CD14-positive monocyte (primary cell): ENCODE measurements around the gene LECT2. TPM values are rescaled to one million over a fixed set of nuclear protein-coding genes. Genes with fewer than 3 reads are reported as not detected.

Source experiments
- DNase-seq, 3 donors: peaks; one replicate each; pipeline ENCODE4 v3.0.0-alpha.2; 2011 to 2022
- H2AFZ ChIP-seq: 2 replicates; pipeline ENCODE4 v1.6.0; 2012; ENCODE audit warnings: mild to moderate bottlenecking, low read depth, low read length, inconsistent platforms; ENCODE audit not compliant: insufficient read depth, poor library complexity, severe bottlenecking
- H3K27ac ChIP-seq, 2 donors: 1 replicate in 1 of 2; 2 replicates in 1 of 2; pipeline ENCODE4 v1.5.1; 2012 to 2013; ENCODE audit warnings: low read length in 2 of 2, control low read depth in 1 of 2, inconsistent platforms in 1 of 2, low read depth in 1 of 2, mild to moderate bottlenecking in 1 of 2
- H3K27me3 ChIP-seq, 2 donors: one replicate each; pipeline versions ENCODE4 v1.6.0 to v1.6.1; 2011 to 2013; ENCODE audit warnings: low read length in 2 of 2; ENCODE audit not compliant: control insufficient read depth in 2 of 2, insufficient read depth in 2 of 2
- H3K36me3 ChIP-seq, 2 donors: replicated peaks in 1 of 2; 1 replicate in 1 of 2; 2 replicates in 1 of 2; pipeline versions ENCODE4 v1.5.1 to v1.6.1; 2012 to 2013; ENCODE audit warnings: low read length in 2 of 2, control low read depth in 1 of 2, inconsistent platforms in 1 of 2, mild to moderate bottlenecking in 1 of 2; ENCODE audit not compliant: insufficient read depth in 2 of 2, control insufficient read depth in 1 of 2
- H3K4me1 ChIP-seq, 2 donors: 1 replicate in 1 of 2; 2 replicates in 1 of 2; pipeline versions ENCODE4 v1.5.1 to v1.6.1; 2012 to 2013; ENCODE audit warnings: low read length in 2 of 2, control low read depth in 1 of 2, inconsistent platforms in 1 of 2, mild to moderate bottlenecking in 1 of 2, moderate library complexity in 1 of 2; ENCODE audit not compliant: insufficient read depth in 2 of 2, control insufficient read depth in 1 of 2
- H3K4me2 ChIP-seq: replicated peaks from 2 replicates; pipeline ENCODE3; 2012; ENCODE audit warnings: low read length, moderate library complexity, mild to moderate bottlenecking; ENCODE audit not compliant: poor library complexity, severe bottlenecking; ENCODE audit errors: extremely low read depth
- H3K4me3 ChIP-seq, 3 experiments: fragments of 200-600 bp in 1 of 3; sonication (generic) in 1 of 3; replicated peaks in 1 of 3; 1 replicate in 2 of 3; 2 replicates in 1 of 3; pipeline ENCODE4 v1.5.1; 2011 to 2013; ENCODE audit warnings: low read length in 3 of 3, mild to moderate bottlenecking in 3 of 3, control low read depth in 2 of 3, low read depth in 2 of 3, inconsistent platforms in 1 of 3, moderate library complexity in 1 of 3
- H3K79me2 ChIP-seq: 2 replicates; pipeline ENCODE4 v1.6.0; 2012; ENCODE audit warnings: mild to moderate bottlenecking, control low read depth, inconsistent platforms, low read length, moderate library complexity; ENCODE audit not compliant: insufficient read depth
- H3K9ac ChIP-seq: 2 replicates; pipeline ENCODE4 v1.6.0; 2017; ENCODE audit warnings: low read length, mild to moderate bottlenecking; ENCODE audit not compliant: insufficient read depth, poor library complexity, severe bottlenecking
- H3K9me3 ChIP-seq, 2 donors: replicated peaks in 1 of 2; 1 replicate in 1 of 2; 2 replicates in 1 of 2; pipeline versions ENCODE4 v1.5.1 to v1.6.1; 2012 to 2013; ENCODE audit warnings: low read length in 2 of 2, control low read depth in 1 of 2; ENCODE audit not compliant: control insufficient read depth in 1 of 2, insufficient read depth in 1 of 2
- H4K20me1 ChIP-seq: 2 replicates; pipeline ENCODE4 v1.6.0; 2012; ENCODE audit warnings: mild to moderate bottlenecking, low read length, control low read depth, moderate library complexity; ENCODE audit not compliant: insufficient read depth
- H3K27ac Mint-ChIP-seq, 7 donors: one replicate each; pipeline ENCODE4 v1.8.0; 2020; ENCODE audit warnings: mild to moderate bottlenecking in 7 of 7, mixed read lengths in 7 of 7, moderate library complexity in 6 of 7, inconsistent platforms in 2 of 7
- H3K27me3 Mint-ChIP-seq, 3 donors: one replicate each; pipeline ENCODE4 v1.8.0; 2021 to 2022; ENCODE audit warnings: low read depth in 3 of 3, mild to moderate bottlenecking in 3 of 3, mixed read lengths in 3 of 3, moderate library complexity in 3 of 3, inconsistent platforms in 1 of 3
- H3K36me3 Mint-ChIP-seq, 2 donors: one replicate each; pipeline ENCODE4 v1.8.0; 2020; ENCODE audit warnings: mixed read lengths in 2 of 2, inconsistent platforms in 1 of 2, mild to moderate bottlenecking in 1 of 2
- H3K4me1 Mint-ChIP-seq: one replicate; pipeline ENCODE4 v1.8.0; 2020; ENCODE audit warnings: mild to moderate bottlenecking, mixed read lengths
- H3K4me3 Mint-ChIP-seq, 2 donors: one replicate each; pipeline ENCODE4 v1.8.0; 2020; ENCODE audit warnings: mild to moderate bottlenecking in 2 of 2, mixed read lengths in 2 of 2, moderate library complexity in 1 of 2
- H3K9me3 Mint-ChIP-seq, 7 donors: one replicate each; pipeline ENCODE4 v1.8.0; 2020 to 2022; ENCODE audit warnings: mixed read lengths in 7 of 7, mild to moderate bottlenecking in 6 of 7, moderate library complexity in 6 of 7, inconsistent platforms in 2 of 7
- CTCF ChIP-seq: fragments of 200-600 bp; IDR thresholded peaks from one replicate; pipeline ENCODE4 v1.8.0; 2022; ENCODE audit warnings: antibody characterized with exemption, mild to moderate bottlenecking
- WGBS: methylation state at CpG from one replicate; pipeline ENCODE4 v1.1.5; 2013; ENCODE audit warnings: missing lambda C conversion rate; ENCODE audit not compliant: insufficient coverage; 5-methylcytosine and 5-hydroxymethylcytosine counted together
- intact Hi-C, 2 donors: fragments of 100-400 bp; cut with micrococcal nuclease; formaldehyde crosslinking; loops; one replicate each; pipeline versions ENCODE4 v1.15.0 to v1.15.1; 2023
- polyA plus RNA-seq, 3 donors: library from polyadenylated mRNA; depleted of rRNA in 1 of 3; unstranded in 2 of 3; stranded (reverse) in 1 of 3; fragments of 300-500 nt in 2 of 3; fragments of >200 nt in 1 of 3; fragmentation: Illumina TruSeq in 2 of 3; gene quantifications; 1 replicate in 2 of 3; 2 replicates in 1 of 3; pipeline ENCODE4 v1.2.3, GENCODE V29; 2012 to 2021

The LECT2 gene
- polyA plus RNA-seq, 3 donors: not detected

- DNase-seq: no peak
- no peak overlapping the region for H3K4me3 ChIP-seq
- no peak overlapping the region for H2AFZ ChIP-seq
- no peaks in the 10 kb centered on the region for H3K4me1 ChIP-seq
- intact Hi-C loops: no loop called here
- H4K20me1 ChIP-seq: no peaks in the 10 kb centered on the region
- peaks cover 19 to 23% of the 10 kb centered on the region in 2 donors for H3K27me3 ChIP-seq
- no CpG with 5 or more reads among the region's 3 CpGs for WGBS
- Mint-ChIP-seq H3K4me1 (no peaks in the 10 kb centered on the region), H3K9me3 (no peaks in the 10 kb centered on the region), H3K36me3 (no peaks in the 10 kb centered on the region), H3K27me3 (peaks cover 13 to 63% (median 23%) of the 10 kb centered on the region in 3 donors), H3K4me3 (no peak overlapping the region), H3K27ac (no peak overlapping the region)
- no peak overlapping the region for H3K9ac ChIP-seq
- H3K79me2 ChIP-seq: no peaks in the 10 kb centered on the region
- no peaks in the 10 kb centered on the region for H3K9me3 ChIP-seq
- H3K36me3 ChIP-seq: no peaks in the 10 kb centered on the region
- H3K27ac ChIP-seq: no peak overlapping the region
- no peak for TF ChIP-seq CTCF
- H3K4me2 ChIP-seq: no peak overlapping the region
These were observed 54.5 kb downstream of the LECT2 start for GRCh38 chr5:135900276-135900675.

GRCh38 chr5:135898651-135899050, 56.1 kb downstream of the LECT2 start:
- WGBS: 80% methylated on average over 1 of the region's 6 CpGs
- Histone ChIP-seq H3K79me2 (no peaks in the 10 kb centered on the region), H3K27me3 (peaks cover 26 to 31% of the 10 kb centered on the region in 2 donors), H3K27ac (no peak overlapping the region), H3K9ac (no peak overlapping the region), H4K20me1 (no peaks in the 10 kb centered on the region), H3K9me3 (no peaks in the 10 kb centered on the region), H3K4me1 (no peaks in the 10 kb centered on the region), H3K36me3 (no peaks in the 10 kb centered on the region), H3K4me3 (no peak overlapping the region), H3K4me2 (no peak overlapping the region), H2AFZ (no peak overlapping the region)
- intact Hi-C loops: no loop called here
- peaks cover 20 to 60% (median 25%) of the 10 kb centered on the region in 3 donors for H3K27me3 Mint-ChIP-seq
- TF ChIP-seq CTCF: no peak
- no peaks in the 10 kb centered on the region for H3K36me3 Mint-ChIP-seq
- H3K27ac Mint-ChIP-seq: no peak overlapping the region
- H3K4me1 Mint-ChIP-seq: no peaks in the 10 kb centered on the region
- DNase-seq: no peak
- H3K9me3 Mint-ChIP-seq: no peaks in the 10 kb centered on the region
- no peak overlapping the region for H3K4me3 Mint-ChIP-seq

Other genes with a start within 250 kb of the LECT2 start
- gene SLC25A48, start 120.3 kb downstream of the LECT2 start, polyA plus RNA-seq: not detected
- not detected for gene IL9, start 59.1 kb downstream of the LECT2 start, polyA plus RNA-seq
- gene TGFBI, start 74.0 kb upstream of the LECT2 start, polyA plus RNA-seq: 100 to 1,000 TPM; 480 to 653 (median 565) TPM
- 10 to 100 TPM in 2 of 3 donors, 1 to 10 TPM in 1; 7.9 to 19.2 (median 17.3) TPM for gene SMAD5, start 177.9 kb upstream of the LECT2 start, polyA plus RNA-seq
- gene SMIM32, start 238.2 kb upstream of the LECT2 start, polyA plus RNA-seq: not detected